Urinary bladder (tissue), 4 donors: ENCODE results near the gene ADAM23. TPM values are rescaled to one million over a fixed set of nuclear protein-coding genes. Genes with fewer than 3 reads are reported as not detected.

ENCODE experiments used
- DNase-seq: peaks from one replicate; pipeline ENCODE4 v3.0.0-alpha.2; 2015; ENCODE audit errors: extremely low spot score
- H3K27ac ChIP-seq: one replicate; pipeline ENCODE4 v1.5.1; 2013; ENCODE audit warnings: low read depth, mild to moderate bottlenecking, moderate library complexity
- H3K36me3 ChIP-seq: one replicate; pipeline ENCODE4 v1.6.1; 2013; ENCODE audit warnings: mild to moderate bottlenecking, moderate library complexity; ENCODE audit not compliant: insufficient read depth
- H3K4me1 ChIP-seq: one replicate; pipeline ENCODE4 v1.6.1; 2013; ENCODE audit warnings: mild to moderate bottlenecking, moderate library complexity; ENCODE audit not compliant: insufficient read depth
- H3K4me3 ChIP-seq: one replicate; pipeline ENCODE4 v1.5.1; 2013; ENCODE audit warnings: low read depth, low read length
- WGBS: extraction: QIAGEN DNeasy Blood & Tissue Kit; methylation state at CpG from one replicate; pipeline ENCODE4 v1.1.7; 2013; 5-methylcytosine and 5-hydroxymethylcytosine counted together
- polyA plus RNA-seq: library from polyadenylated mRNA; stranded (reverse); fragments of 200-250 nt; gene quantifications from one replicate; pipeline ENCODE4 v1.2.3, GENCODE V29; 2013
- total RNA-seq: library from RNA; depleted of rRNA; stranded (reverse); fragments of >200 nt; gene quantifications from one replicate; pipeline ENCODE4 v1.2.3, GENCODE V29; 2014
- donor health status: healthy with polysubstance abuse.
- donor health status: healthy.

The ADAM23 gene
- total and polyA plus RNA-seq, 2 donors, result 2.4 to 7.4 TPM

DNA sequence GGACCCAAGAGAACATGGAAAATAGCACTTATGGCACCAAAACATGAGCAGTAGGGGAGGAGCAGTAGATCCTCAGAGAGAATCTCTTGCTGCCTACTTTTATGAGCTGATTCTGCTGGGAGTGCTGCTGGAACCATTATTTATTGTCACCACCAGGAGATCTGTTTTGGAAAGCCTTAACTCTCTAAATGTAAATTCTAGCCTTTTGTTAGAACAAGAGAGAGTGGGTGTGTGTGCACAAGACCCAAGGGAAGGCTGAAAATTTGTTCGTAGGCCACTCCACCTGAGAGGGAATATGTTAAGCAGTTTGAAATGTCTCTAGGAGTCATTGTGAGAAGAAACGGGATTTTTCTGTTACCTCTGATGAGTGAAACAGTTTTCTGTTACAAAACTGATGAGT is 182.8 kb downstream of the ADAM23 start:
- WGBS, result 64% methylated on average over 2 of the region's 2 CpGs
- Histone ChIP-seq H3K4me1 (no peaks in the 10 kb centered on the region), H3K27ac (no peak overlapping the region), H3K36me3 (no peaks in the 10 kb centered on the region), H3K4me3 (no peak overlapping the region)
- DNase-seq, result no peak

GRCh38 chr2:206627632-206628031 is 184.3 kb downstream of the ADAM23 start:
- Histone ChIP-seq H3K4me3 (no peak overlapping the region), H3K27ac (no peak overlapping the region)

GRCh38 chr2:206631340-206631739 is 188.0 kb downstream of the ADAM23 start:
- no peak for DNase-seq
- no peak overlapping the region for H3K27ac ChIP-seq
- H3K36me3 ChIP-seq, result no peaks in the 10 kb centered on the region
- H3K4me3 ChIP-seq, result no peak overlapping the region
- WGBS, result 41% methylated on average over 3 of the region's 3 CpGs
- no peaks in the 10 kb centered on the region for H3K4me1 ChIP-seq

More at GRCh38 chr2:206627632-206628031, 184.3 kb downstream of the ADAM23 start:
- Histone ChIP-seq H3K36me3 (no peaks in the 10 kb centered on the region), H3K4me1 (no peaks in the 10 kb centered on the region)
- no peak for DNase-seq

DNA sequence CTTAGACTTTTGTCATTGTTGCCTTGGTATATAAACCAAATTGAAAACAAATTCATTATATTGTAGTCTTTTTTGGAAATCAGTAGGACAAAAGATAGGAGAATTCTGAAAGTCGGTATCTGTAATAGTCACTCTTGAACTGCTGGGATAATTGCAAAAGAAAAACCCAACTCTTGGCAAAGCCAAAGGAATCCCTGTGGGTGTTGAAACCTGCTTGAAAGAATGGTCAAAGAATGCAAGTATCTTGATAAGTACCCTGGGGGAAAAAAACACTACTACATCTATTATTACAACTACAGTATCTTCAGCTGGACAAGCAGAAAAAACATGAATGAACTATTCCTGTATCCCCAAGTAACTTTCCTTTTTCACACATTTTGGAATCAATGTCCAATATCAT is 191.7 kb downstream of the ADAM23 start:
- Histone ChIP-seq H3K27ac (no peak overlapping the region), H3K4me1 (no peaks in the 10 kb centered on the region), H3K36me3 (no peaks in the 10 kb centered on the region), H3K4me3 (no peak overlapping the region)
- 77% methylated on average over 1 of the region's 1 CpG for WGBS
- no peak for DNase-seq

DNA sequence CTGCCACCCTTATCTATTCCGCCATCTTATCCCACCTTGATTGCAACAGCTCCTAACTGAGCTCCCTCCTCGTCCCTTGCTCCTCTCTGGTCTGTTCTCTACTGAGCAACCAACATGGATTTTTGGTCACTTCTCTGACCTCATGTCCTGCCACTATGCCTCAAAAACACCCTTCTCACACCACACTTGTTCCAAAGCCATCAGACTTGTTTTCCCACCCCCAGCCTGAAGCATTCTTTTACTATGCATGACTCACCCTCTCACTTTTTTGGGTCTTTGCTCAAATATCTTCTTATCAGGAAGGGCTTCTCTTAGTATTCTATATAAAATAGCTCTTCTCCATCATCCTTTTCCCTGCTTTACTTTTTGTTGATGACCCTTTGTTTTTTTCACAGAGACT is 196.3 kb downstream of the ADAM23 start:
- WGBS, result 17% methylated on average over 2 of the region's 2 CpGs
- no peak for DNase-seq
- Histone ChIP-seq H3K4me1 (no peaks in the 10 kb centered on the region), H3K4me3 (no peak overlapping the region), H3K27ac (no peak overlapping the region), H3K36me3 (no peaks in the 10 kb centered on the region)

- Histone ChIP-seq H3K36me3 (no peaks in the 10 kb centered on the region), H3K4me1 (no peaks in the 10 kb centered on the region), H3K4me3 (no peak overlapping the region), H3K27ac (no peak overlapping the region)
- WGBS, result 42% methylated on average over 3 of the region's 3 CpGs
- no peak for DNase-seq
Observed at GRCh38 chr2:206641226-206641625, 197.9 kb downstream of the ADAM23 start.

DNA sequence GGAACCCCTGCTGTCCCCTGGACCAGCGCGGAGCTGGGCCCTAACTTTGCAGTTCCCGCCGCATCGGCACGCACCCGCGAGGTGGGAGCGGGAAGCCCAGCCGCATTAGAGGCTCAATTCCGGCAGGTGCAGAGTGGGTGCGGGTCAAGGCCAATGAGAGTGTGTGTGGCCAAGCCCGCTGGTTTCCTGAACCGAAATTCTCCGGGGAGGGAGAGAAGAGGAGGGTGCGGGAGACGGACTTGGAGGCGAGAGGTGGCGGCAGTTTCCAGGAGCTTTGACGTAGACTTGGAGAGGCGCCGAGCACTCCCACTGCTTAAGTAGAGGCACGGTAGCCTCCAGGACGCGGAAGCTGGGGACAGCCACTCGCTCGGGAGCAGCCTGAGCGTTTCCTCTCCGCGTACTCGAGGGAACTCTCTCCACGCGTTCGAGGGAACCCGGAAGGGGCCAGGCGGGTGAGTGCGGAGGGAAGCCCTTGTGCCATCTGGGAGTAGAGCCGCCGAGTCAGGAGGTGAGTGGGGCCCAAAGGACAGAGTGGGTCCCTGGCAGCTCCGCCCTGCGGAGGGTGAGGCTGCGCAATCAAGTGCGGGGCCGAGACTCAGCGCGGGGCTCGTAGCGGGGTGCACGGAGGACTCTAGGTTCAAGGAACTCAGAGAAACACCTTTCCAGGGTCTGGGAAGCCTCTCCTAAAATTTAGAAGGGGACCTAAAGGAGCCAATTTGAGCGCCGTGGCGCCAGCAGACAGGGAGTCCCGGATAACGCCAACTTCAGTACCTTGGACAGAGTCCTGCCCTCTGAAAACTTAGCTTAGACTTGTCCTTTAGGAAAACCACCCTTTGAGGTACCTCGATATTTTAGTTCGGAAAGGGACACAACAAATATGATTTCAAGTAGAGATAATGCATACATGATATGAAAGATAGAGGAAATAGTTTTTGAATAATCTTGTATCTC is 199.0 kb downstream of the ADAM23 start, which contains the start of gene FAM237A:
Gene FAM237A (plus strand): TSS at position 413 of the 951 bp plus-strand sequence. CDS start 1,750 bp downstream, outside the sequence.
- DNase-seq, result no peak
- Histone ChIP-seq H3K4me3 (no peak within 1 kb of the TSS), H3K4me1 (no peaks in the 10 kb centered on the region), H3K27ac (no peak within 1 kb of the TSS), H3K36me3 (no peaks in the 10 kb centered on the region)
- WGBS, result 3% methylated on average over 56 of the region's 56 CpGs

DNA sequence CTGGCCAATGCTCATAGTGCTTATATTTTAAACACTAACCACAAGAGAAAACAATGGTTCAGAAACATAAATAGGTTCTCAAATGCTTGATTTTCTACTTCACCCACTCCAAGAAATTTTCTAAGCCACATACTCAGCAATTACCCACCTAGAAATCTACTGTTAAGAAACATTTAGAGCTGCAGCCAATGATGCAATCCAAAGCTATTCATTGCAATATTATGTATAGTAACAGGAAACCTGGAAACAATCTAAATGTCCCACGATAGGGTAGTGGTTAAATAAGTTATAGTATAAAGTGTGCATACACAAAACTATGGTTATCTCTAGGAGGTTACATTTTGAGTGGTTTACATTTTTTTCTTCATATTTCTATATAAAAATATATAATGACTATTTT is 204.7 kb downstream of the ADAM23 start:
- WGBS, result 69% methylated on average over 1 of the region's 1 CpG
- Histone ChIP-seq H3K4me1 (no peaks in the 10 kb centered on the region), H3K27ac (no peak overlapping the region), H3K4me3 (no peak overlapping the region), H3K36me3 (no peaks in the 10 kb centered on the region)
- no peak for DNase-seq

DNA sequence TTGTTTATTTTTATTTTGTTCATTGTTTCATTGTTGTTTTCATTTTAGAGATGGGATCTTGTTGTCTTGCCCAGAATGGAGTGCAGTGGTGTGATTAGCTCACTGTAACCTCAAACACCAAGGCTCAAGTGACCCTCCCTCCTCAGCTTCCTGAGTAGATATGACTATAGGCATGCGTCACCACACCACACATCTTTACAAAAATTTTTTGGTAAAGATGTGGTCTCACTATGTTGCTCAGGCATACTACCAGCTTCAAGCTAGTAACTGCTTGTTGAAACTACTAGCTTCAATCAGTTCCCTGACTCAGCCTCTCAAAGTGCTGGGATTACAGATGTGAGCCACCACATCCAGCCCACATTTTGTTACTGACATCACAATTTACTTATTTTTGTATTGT is 213.8 kb downstream of the ADAM23 start:
- no peak overlapping the region for H3K27ac ChIP-seq
- no peak for DNase-seq
- H3K4me3 ChIP-seq, result no peak overlapping the region
- no peaks in the 10 kb centered on the region for H3K4me1 ChIP-seq
- WGBS, result 95% methylated on average over 1 of the region's 1 CpG
- H3K36me3 ChIP-seq, result no peaks in the 10 kb centered on the region

DNA sequence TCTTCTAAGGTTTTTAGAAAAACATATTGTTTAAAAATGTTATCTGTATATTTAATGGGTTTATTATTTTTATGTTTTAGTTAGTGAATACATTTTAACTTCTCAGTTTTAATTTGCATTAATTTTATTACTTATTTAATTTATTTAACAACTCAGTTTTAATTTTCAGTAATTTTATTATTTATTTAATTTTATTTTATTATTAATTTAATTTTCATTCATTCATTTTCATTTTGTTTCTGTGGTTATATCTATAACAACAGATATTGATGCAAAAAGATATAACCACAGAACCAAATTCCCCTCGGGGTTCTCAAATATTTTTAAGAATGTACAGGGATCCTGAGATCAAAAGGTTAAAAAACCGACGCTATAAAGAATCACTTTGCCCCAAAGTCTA is 221.9 kb downstream of the ADAM23 start:
- 81% methylated on average over 3 of the region's 3 CpGs for WGBS
- Histone ChIP-seq H3K4me1 (no peaks in the 10 kb centered on the region), H3K4me3 (no peak overlapping the region), H3K36me3 (no peaks in the 10 kb centered on the region), H3K27ac (no peak overlapping the region)
- no peak for DNase-seq

Other genes with a start within 250 kb of the ADAM23 start
- gene ZDBF2, start 168.9 kb upstream of the ADAM23 start, total RNA-seq, result 30.4 TPM
- 3.5 TPM for gene ZDBF2, start 168.9 kb upstream of the ADAM23 start, polyA plus RNA-seq
- not detected for gene FAM237A, start 199.0 kb downstream of the ADAM23 start, total RNA-seq
- not detected for gene FAM237A, start 199.0 kb downstream of the ADAM23 start, polyA plus RNA-seq